HG02571 (cell line): Measurements from ENCODE around the gene ADSL.
"Not testable (repeated sequence)": the region's sequence is repeated elsewhere in the genome, so short reads cannot be mapped to it uniquely, and the experiment has no call there.

Source experiments
- ATAC-seq: cut with Tn5 transposase; IDR thresholded peaks from one replicate; pipeline ENCODE4 v1.9.1; 2021; ENCODE audit warnings: mild to moderate bottlenecking, moderate library complexity; ENCODE audit not compliant: unreplicated experiment

ADSL gene

DNA sequence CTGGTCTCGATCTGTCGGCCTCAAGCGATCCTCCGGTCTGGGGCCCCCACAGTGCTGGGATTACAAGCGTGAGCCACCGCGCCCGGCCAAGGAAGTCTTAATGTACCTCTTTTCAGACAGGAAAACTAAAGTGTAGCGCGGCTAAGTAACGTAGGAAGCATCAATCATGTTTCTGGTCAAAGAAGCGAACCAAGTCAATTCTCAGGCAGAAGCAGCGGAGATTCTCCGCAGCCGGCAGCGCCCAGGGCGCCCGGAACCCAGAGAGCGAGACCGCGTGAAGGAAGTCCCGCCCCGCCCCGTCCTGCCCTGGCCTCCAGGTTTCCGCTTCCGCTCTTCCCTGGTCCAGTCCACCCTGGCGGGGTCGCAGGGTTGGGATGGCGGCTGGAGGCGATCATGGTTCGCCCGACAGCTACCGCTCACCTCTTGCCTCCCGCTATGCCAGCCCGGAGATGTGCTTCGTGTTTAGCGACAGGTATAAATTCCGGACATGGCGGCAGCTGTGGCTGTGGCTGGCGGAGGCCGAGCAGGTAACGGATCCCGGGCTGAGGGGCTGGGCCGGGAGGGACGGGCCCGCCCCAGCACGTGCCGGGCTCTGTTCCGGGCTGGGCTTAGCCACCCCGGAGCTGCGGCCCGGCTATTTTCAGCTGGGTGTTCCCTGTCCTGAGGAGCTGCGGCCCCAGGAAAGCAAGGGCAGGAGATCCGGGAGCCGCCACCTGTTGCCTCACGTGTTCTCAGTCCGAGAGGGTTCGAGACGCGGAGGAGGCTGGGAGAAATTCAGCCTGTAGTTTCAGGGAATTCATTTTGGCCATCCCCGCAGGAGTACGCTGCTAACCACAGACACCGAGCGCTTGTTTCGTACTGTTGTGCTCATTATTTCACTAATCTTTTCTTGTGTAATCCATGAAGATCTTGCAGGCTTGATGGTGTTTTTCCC lies at the start of gene ADSL:
TSS of gene ADSL (plus strand) at position 316 of the 934 bp plus-strand sequence. CDS start at position 375, 59 bp downstream.
- ATAC-seq: peak; percentile 80

DNA sequence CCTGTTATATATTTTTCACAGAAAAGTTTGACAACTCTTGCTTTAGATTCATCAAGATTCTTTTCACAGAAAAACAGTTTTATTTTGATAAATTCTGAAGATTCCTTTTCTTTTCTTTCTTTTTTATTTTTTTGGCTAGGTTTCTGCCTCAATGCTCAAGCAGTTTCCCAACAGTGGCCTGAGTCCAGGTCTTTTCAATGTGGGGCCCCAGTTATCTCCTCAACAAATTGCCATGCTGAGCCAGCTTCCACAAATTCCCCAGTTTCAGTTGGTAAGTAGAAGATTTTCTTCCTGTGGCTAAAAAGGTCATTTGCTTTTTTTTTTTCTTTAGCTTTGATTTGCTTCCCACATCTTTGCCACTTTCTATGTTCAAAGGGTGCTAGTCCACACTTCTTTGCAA lies 46.0 kb upstream of the ADSL start:
- no peak for ATAC-seq

DNA sequence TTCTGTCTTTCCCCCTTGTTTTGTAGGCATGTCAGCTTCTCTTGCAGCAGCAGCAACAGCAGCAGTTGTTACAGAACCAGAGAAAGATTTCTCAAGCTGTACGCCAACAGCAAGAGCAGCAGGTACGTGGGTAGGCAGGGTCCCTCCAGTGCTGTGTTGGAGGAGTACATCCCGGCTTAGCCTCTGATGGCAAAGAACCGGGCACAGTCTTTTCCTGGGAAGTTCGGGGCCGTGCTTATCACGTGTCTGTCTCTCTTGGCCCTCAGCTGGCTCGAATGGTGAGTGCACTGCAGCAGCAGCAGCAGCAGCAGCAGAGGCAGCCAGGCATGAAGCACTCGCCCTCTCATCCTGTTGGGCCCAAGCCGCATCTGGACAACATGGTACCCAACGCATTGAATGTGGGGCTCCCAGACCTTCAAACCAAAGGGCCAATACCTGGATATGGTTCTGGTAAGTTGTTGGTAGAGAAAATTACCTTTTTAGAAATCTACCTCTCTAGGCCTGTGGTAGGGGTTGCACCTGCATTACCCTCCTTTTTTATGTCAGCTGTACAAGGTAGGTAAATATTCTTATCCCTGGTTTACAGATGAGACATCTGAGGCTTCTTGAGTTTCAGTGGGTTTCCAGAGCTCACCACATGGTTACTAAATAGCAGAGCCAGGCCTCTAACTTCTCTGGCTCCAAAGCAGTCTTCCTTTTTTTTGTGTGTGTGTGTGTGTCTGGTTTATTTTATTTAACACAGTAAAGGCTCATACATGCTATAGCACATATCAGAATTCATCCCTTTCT lies 45.2 kb upstream of the ADSL start:
- no peak for ATAC-seq

DNA sequence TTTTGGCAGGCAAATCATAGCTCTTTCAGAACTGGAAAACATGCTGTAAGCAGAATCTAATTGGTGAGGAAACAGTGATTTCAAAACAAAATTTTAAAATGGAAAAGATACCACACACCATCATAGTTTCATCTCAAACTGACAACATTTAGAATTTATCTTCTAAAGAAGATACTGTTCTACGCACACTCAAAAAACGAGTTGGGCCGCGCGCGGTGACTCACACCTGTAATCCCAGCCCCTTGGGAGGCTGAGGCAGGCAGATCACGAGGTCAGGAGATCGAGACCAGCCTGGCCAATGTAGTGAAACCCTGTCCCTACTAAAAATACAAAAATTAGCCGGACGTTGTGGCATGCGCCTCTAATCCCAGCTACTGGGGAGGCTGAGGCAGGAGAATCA lies 44.2 kb upstream of the ADSL start:
- no peak for ATAC-seq

DNA sequence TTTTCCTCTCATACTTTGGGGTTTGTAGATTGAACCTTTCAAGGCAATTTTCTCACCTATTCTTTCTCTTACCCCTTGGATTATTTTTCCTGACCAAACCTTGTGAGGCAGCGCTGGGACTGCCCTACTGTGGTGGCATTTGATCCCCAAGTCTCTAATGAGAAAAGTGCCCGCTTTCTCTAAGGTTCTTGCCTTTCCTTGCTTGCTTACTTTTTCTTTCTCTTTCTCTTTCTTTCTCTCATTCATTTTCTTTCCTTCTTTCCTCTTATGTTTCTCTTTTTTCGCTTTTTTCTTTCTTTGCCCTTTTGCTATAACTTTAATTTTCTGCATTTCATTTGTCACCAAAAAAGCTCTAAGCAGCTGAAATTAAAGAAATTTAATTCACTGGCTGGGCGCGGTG lies 40.7 kb upstream of the ADSL start:
- ATAC-seq: no peak

DNA sequence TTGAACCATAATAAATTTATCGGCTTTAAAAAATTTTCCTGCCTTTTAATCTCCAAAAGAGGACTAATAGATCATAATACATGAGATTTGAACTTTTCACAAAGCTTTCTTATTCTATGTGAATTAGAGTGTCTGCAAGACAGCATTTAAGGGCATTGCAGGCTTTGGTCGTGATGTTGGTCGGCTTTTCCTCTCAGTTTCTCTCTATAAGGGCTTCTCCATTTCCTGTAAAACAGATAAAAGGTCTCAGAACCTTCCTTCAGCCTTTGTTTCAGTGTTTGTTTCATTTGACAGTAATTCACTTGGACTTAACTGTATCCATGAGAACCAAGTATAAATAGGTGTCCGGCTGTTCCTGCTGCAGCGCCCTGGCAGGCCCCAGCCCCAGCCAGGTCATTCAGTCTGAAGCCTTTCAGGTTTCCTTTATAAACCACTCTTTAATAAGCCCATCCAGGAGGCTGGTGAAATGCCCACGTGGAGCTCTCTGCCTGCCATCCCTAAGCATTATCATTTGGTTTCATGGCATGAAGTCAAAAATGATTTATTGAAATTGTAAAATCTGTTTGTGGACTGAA lies 37.2 kb upstream of the ADSL start:
- ATAC-seq: no peak

DNA sequence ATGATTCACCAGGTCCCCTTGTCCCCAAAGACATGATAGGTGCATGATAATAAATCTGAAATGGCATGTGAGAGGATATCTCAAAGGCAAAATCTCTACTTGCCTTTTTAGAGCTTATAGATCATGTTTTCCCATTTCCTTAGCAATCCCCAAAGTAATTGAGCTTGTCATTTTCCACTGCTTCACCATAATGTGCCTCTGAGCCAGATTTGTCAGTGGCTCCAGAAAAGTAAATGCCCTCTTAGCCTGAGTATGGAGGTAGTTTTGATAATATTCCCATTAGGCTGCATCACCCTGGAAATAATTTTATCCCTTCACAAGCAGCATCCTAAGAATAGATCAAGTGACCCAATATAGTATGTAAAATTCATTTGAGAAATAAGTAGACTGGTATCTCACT lies 36.7 kb upstream of the ADSL start:
- no peak for ATAC-seq

DNA sequence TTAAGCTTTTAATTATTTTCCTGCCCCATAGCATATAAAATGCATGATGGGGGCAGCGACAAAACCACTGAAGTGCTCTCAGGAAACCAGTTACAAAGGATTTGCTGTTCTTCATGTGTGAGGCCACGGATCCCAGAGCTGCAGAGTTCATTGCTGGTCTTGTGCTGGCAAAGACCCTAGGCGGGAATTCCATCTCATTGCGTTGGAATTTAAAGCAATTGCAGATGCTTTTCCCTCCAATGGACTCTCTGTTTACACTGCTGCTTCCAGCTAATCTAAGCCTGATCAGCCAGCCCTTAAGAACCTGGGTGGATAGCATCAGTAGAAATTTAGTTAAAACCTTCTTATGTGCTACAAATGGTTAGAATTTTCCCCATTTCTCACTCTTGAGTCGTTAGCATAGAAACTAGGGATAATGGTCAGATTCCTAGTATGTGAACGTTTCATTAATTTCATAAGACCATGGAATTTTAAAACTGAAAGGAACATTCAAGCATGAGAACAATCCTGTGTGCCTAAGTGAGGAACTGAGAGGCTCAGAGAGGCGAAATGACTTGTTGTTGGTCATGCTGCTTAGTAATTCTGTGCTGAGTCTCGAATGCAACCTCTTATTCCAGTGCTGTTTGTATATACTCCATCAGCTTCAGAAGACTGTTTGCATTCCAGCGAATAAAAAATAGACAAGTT lies 36.1 kb upstream of the ADSL start:
- ATAC-seq: no peak

DNA sequence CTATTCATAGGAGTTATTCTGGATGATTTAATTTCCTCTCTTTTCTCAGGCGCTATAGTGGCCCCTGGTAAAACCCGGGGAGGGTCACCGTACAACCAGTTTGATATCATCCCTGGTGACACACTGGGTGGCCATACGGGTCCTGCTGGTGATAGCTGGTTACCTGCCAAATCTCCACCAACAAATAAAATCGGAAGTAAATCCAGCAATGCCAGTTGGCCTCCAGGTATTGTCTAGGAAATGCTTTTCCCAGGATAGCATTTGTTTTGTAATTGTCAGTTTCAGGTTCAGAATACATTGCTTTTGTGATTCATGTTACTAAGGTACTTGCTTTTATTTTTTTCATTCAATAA lies 35.6 kb upstream of the ADSL start:
- ATAC-seq: no peak

DNA sequence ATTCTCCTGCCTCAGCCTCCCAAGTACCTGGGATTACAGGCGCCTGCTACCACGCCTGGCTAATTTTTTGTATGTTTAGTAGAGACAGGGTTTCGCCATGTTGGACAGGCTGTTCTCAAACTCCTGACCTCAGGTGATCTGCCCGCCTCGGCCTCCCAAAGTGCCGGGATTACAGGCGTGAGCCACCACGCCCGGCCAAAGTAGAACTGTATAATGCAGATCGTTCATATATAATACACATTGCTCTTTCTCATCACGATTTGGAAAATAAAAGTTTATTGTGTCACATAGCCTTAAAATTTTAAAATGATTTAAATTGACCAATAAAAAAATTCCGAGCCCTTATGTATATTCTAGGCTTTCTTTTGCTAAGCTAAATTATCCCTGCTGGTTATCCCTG lies 34.7 kb upstream of the ADSL start:
- not testable (repeated sequence) for ATAC-seq

DNA sequence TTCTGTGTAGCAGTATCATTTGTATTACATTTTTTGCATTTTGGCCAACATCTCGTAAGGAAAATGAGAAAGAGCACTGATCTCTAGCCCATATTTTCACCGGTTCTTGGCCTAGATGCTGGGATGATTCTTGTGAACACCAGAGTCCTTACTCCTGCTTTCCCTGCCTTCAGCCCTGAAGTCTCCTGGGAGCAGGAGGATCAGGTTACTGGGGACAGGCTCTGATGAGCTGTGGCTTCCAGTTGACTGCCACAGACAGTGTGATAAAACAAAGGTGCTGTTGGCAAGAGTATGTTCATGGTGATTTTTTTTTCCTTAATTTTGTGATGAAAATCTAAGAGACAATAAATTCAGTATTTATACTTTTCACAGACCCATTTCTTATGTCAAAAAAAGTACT lies 34.2 kb upstream of the ADSL start:
- ATAC-seq: no peak

DNA sequence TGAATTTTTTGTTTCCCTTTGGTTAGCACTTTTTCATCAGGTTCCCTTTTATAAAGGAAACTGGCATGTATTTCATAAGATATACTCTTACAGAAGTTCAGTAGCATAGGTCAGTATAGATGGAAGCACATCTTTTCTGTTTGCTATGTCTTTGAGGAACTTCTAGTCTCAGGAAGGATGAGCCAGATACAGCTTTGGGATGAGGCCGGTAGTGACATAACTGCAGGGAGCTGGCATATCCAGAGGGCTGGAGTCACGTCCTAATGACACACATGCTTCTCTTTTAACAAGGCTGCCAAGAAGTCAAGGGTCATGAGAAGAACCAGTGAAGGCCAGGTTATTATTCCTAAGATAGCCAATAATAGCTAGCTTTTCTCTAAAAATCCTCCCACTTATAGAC lies 33.3 kb upstream of the ADSL start:
- ATAC-seq: no peak

DNA sequence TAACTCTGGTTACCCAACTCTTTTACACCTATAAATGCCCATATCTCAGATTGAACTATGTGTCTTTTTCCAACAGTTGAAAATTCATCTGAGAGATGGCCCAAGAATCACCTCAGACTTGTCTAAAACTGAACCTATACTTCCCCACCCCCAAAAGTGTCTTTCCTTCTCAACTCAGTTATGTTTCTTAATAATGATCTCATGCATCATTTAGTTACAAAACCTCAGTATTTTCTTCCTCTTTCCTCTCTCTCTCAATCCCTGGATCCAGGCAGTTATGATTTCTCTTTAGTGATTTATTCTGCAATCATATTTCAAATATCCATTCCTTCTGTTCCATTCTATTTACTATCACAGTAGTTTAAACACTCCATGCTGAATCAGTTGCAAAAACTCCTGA lies 32.3 kb upstream of the ADSL start:
- ATAC-seq: no peak

DNA sequence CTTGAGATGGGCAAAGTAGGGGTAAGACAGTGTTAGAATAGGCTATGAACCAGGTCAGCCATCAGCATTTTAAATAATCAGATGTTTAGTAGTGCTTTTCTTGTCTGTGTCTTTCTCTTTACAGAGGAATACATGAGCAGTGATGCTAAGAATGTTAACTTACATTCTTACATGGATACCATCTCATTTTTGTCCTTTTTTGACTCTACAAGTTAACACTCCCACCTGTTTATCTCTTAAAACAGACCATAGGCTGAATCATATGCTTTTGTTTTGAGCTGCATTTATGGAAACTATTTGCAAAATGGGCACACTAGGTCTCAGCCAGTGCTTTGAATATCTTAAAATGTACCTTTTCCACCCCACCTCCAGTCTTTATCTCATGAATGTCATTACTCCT lies 25.6 kb upstream of the ADSL start:
- no peak for ATAC-seq

DNA sequence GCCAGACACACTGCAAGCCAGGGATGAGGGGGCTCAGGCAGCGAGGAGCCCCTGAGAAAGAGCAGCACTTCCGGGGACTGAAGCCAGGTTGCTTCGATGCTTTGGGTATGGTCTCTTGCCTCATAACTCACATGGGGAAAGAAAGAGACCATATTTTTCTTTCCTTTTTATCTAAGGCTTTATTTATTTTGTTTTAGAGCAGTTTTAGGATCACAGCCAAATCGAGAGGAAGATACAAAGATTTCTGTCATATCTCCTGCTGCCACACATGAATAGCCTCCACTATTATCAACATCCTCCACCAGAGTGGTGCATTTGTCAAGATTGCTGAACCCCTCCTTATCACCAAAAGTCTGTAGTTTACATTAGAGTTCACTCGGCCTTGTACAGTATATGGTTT lies 24.3 kb upstream of the ADSL start:
- ATAC-seq: no peak

DNA sequence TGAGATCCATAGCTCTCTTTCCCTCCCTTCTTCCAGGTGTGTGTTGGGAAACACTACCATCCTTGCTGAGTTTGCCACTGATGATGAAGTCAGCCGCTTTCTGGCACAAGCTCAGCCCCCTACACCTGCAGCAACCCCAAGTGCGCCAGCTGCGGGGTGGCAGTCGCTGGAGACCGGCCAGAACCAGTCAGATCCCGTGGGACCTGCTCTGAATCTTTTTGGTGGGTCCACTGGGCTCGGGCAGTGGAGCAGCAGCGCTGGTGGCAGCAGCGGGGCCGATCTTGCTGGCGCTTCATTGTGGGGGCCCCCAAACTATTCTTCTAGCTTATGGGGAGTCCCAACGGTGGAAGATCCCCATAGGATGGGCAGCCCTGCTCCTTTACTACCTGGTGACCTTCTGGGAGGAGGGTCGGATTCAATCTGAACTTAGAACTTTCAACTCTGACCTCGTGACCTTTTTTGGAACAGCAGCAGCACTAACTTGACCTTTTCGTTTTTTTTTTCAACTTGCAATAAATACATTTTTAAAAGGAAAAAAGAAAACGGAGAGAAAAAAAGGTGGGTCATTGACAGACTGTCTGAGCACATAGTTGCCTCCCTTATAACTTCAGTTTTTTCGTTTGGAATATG lies 23.4 kb upstream of the ADSL start:
- ATAC-seq: no peak

DNA sequence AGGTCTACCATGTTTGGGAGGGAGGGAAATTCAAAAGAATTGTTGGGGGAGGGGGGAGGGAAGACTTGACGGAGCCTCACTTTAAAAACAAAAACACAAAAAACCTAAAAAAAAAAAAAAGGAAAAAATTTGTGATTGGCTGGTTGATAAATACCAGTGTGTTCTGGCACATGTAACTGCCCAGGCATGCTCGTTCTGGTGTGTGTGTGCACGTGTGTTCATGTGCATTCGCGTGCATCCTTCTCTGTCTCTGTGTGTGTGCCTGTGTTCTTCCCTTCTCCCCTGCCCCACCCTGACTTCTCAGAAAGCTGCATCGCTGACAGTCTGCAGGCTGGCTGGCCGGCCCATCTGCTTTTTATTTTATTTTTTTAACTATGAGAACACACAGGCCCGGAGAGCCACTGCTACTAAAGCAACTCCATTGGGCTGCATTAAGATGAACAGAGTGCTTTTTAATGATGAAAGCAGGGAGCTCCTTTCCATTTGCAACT lies 22.6 kb upstream of the ADSL start:
- no peak for ATAC-seq

DNA sequence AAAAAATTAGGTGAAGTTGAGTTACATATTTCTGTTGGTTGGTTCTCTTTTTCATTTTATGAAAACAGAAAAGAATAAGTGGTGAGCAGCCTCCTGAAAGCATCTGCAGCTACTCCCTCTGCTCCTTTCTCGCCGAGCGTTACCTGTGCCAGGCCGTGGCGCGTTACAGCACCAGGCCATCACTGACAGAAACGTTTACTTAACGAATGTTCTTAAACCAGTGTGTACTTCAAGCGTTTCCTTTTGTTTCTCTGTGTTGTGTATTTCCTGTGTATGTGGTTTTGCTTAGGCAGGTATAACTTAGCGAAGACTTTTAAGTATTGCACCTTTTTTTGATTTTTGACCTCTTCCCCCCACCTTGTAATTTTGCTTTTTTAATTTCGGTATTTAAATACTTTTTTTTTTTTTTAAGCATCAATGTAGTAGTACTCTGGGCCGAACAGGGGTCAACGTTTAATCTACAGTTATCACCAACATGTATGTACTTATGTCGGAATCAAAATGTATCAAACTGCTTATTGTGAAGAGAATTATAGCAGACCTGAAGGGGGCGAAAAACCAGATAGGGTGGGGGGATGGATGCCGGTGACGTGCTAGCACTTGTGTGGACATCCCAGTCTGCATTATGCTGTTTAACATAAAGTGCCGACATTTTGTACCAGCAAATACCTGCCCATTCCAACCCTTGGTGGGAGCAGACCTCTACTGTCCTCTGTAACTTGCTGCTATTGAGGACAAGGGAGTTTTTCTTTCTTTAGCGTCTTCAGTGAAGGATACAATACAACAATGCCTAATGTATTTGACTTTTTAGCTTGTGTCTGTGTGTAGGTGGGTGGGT lies 21.6 kb upstream of the ADSL start:
- no peak for ATAC-seq

DNA sequence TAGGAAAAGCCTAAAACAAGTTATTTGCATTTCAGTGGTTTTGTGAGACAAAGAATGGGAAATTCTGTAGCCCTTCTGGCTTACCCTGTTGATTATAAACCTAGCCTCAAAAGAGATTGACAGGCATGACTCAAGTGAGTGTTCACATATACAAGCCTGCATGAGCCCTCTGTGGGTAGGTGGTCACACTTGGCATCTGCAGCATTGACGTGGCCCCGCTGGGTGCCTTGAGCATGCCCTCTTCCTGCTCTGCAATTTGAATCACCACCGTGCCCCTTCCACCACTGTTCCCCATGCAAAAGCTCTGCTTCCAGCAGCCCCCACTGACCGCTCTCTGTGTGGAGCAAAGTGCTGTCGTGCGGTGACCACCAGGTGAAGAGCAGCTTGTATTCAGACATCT lies 21.0 kb upstream of the ADSL start:
- no peak for ATAC-seq
